ENCODE results near the gene TTC28.
"Not testable (repeated sequence)": the region's sequence is repeated elsewhere in the genome, so short reads cannot be mapped to it uniquely, and the experiment has no call there.

TTC28 gene

DNA sequence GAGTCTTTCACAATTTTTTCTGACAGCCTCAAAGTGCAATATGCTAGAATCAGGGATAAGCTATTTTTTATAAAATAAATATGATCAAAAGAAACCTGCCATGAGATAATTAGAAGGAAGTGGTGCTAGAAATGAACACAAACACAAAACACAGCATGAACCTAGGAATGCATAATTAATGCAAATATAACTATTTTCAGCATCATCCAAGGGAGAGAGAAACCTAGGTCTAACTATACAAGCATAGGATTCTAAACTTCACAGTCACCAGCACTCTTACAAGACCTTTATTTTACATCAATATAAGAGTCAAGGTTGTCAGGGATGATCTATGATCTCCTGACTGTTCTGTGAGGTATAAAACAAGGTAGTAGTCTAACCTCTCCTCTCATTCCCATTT is 29.2 kb downstream of the TTC28 start:
- ATAC-seq (replicated peaks) (no peak), DNase-seq (no peak)
- H3K36me3 Mint-ChIP-seq = peaks cover 0 to 7% of the 10 kb centered on the region in 2 donors
- H3K27ac Mint-ChIP-seq = no peak overlapping the region
- peaks cover 0 to 5% of the 10 kb centered on the region in 2 donors for H3K9me3 Mint-ChIP-seq
- H3K4me3 Mint-ChIP-seq = no peak overlapping the region
- peaks cover 9 to 38% of the 10 kb centered on the region in 2 donors for H3K27me3 Mint-ChIP-seq
- H3K4me1 Mint-ChIP-seq = no peaks in the 10 kb centered on the region

DNA sequence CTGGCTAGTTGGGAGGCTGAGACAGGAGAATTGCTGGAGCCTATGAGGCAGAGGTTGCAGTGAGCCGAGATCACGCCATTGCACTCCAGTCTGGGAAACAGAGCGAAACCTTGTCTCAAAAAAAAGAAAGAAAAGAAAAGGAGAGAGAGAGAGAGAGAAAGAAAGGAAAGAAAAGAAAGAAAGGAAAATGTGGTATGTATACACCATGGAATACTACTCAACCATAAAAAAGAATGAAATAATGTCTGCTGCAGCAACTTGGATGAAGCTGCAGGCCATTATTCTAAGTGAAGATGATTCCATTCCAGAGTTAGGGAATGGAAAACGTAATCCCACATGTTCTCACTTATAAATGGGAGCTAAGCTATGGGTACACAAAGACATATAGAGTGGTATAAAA is 30.8 kb downstream of the TTC28 start:
- H3K27me3 Mint-ChIP-seq = peaks cover 4 to 29% of the 10 kb centered on the region in 2 donors
- H3K4me3 Mint-ChIP-seq = no peak overlapping the region
- H3K36me3 Mint-ChIP-seq = peaks cover 0 to 5% of the 10 kb centered on the region in 2 donors
- DNase-seq = no peak
- H3K27ac Mint-ChIP-seq = no peak overlapping the region
- no peak for ATAC-seq (replicated peaks)
- H3K4me1 Mint-ChIP-seq = no peaks in the 10 kb centered on the region
- peaks cover 0 to 5% of the 10 kb centered on the region in 2 donors for H3K9me3 Mint-ChIP-seq

DNA sequence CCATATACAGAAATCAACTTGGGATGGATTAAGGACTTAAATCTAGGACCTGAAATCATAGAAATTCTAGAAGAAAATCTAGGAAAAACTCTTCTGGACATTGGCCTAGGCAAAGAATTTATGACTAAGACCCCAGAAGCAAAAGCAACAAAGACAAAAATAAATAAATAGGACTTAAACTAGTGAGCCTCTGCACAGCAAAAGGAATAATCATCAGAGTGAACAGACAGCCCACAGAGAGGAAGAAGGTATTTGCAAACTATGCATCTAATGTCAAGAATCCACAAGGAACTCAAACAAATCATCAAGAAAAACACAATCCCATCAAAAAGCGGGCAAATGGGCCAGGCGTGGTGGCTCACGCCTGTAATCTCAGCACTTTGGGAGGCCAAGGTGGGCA is 32.4 kb downstream of the TTC28 start:
- Mint-ChIP-seq H3K9me3 (no peaks in the 10 kb centered on the region), H3K36me3 (peaks cover 0 to 2% of the 10 kb centered on the region in 2 donors), H3K4me1 (no peaks in the 10 kb centered on the region), H3K4me3 (no peak overlapping the region), H3K27me3 (peaks cover 0 to 16% of the 10 kb centered on the region in 2 donors), H3K27ac (no peak overlapping the region)
- DNase-seq (no peak), ATAC-seq (replicated peaks) (no peak)

DNA sequence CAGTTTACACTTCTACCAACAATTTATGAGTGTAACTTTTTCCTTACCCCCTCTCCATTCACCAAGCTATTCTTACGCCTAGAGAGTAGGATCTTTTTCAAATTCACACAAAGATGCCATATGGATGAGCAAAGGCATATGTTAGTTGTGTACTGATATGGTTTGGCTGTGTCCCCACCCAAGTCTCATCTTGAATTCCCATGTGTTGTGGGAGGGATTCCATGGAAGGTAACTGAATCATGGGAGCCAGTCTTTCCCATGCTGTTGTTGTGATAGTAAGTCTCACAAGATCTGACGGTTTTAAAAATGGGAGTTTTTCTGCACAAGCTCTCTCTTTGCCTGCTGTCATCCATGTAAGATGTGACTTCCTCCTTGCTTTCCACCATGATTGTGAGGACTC is 40.3 kb downstream of the TTC28 start:
- Mint-ChIP-seq H3K27me3 (peaks cover 5 to 10% of the 10 kb centered on the region in 2 donors), H3K9me3 (no peaks in the 10 kb centered on the region), H3K4me1 (no peaks in the 10 kb centered on the region), H3K27ac (no peak overlapping the region), H3K4me3 (no peak overlapping the region), H3K36me3 (peaks cover 0 to 3% of the 10 kb centered on the region in 2 donors)
- DNase-seq (no peak), ATAC-seq (replicated peaks) (no peak)

DNA sequence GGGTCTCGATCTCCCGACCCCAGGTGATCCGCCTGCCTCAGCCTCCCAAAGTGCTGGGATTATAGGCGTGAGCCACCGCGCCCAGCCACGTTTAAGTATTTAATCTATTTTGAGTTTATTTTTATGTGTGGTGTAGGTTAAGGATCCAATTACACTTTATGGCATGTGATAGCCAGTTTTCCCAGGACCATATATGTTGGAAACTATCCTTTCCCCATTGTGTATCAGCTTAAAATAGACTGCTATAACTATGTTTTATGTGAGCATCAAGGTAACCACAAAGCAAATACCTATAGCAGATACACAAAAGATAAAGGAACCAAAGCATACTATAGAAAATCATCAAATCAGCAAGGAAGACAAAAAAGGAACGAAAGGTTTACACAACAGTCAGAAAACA is 42.4 kb downstream of the TTC28 start:
- no peak overlapping the region for H3K4me3 Mint-ChIP-seq
- peaks cover 5 to 17% of the 10 kb centered on the region in 2 donors for H3K27me3 Mint-ChIP-seq
- DNase-seq = no peak
- no peaks in the 10 kb centered on the region for H3K4me1 Mint-ChIP-seq
- H3K27ac Mint-ChIP-seq = no peak overlapping the region
- peaks cover 0 to 3% of the 10 kb centered on the region in 2 donors for H3K36me3 Mint-ChIP-seq
- ATAC-seq (replicated peaks) = no peak
- H3K9me3 Mint-ChIP-seq = no peaks in the 10 kb centered on the region

DNA sequence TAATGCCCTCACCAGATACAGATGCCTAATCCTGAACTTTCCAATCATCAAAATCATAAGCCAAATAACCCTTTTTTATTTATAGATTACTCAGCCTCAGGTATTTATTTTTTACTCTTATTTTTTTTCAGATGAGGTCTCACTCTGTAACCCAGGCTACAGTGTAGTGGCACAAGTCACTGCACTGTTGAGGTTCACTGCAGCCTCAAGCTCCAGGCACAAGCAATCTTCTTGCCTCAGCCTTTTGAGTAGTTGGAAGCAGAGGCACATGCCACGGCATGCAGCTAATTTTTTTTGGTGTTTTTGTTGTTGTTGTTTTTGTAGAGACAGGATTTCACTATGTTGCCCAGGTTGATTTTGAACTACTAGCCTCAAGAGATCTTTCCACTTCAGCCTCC is 49.5 kb downstream of the TTC28 start:
- DNase-seq (no peak), ATAC-seq (replicated peaks) (no peak)
- Mint-ChIP-seq H3K4me3 (no peak overlapping the region), H3K36me3 (no peaks in the 10 kb centered on the region), H3K9me3 (no peaks in the 10 kb centered on the region), H3K27ac (no peak overlapping the region), H3K27me3 (peaks cover 0 to 14% of the 10 kb centered on the region in 2 donors), H3K4me1 (no peaks in the 10 kb centered on the region)

DNA sequence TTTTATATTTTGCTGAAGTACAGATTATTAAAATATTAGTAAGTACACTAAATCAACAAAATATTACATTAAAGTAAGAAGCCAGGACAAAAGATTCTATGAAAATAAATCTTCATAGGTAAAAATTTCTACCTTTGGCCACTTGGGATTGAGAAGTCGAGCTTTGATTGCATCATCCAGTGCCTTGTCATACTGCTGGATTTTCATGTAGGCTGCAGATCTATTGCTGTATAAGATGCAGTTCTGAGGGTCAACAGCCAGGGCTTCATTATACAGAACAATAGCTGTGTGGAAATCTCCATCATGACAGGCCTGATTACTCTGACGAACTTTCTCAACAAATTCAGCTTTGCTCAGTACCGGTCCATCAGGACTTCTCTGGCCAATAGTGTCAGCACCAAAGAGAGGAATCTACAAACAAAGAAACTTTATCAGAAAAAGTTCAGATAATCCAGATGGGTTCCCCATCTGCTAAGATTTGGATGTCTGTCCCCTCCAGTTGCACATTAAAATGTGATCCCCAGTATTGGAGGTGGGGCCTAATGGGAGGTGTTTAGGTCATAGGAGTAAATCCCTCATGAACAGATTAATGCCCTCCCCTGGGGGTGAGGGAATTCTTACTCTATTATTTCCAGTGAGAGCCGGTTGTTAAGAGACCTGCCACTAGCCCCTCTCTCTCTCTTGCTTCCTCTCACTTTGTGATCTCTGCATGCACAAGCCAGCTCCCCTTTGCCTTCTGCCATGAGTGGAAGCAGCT is 50.0 kb downstream of the TTC28 start:
- Mint-ChIP-seq H3K4me1 (no peaks in the 10 kb centered on the region), H3K27ac (no peak overlapping the region), H3K4me3 (no peak overlapping the region), H3K9me3 (no peaks in the 10 kb centered on the region), H3K36me3 (no peaks in the 10 kb centered on the region), H3K27me3 (peaks cover 0 to 19% of the 10 kb centered on the region in 2 donors)
- ATAC-seq (replicated peaks) (no peak), DNase-seq (no peak)

DNA sequence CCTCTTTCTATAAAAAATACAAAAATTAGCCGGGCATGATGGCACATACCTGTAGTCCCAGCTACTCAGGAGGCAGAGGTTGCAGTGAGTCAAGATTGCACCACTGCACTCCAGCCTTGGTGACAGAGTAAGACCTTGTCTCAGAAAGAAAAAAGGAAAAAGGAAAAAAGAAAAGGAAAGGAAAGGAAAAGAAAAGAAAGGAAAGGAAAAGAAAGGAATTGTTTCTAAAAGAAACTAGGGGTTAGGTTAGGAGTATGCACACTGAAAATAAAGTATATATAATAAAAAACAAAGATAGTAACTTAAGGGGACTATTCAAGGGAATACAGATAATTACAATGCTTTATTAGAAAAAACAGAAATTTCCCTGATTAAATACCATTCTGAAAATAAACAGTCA is 50.9 kb downstream of the TTC28 start:
- Mint-ChIP-seq H3K4me3 (no peak overlapping the region), H3K9me3 (no peaks in the 10 kb centered on the region), H3K27me3 (peaks cover 0 to 18% of the 10 kb centered on the region in 2 donors), H3K27ac (no peak overlapping the region), H3K4me1 (no peaks in the 10 kb centered on the region), H3K36me3 (no peaks in the 10 kb centered on the region)
- ATAC-seq (replicated peaks) = no peak
- DNase-seq = no peak

DNA sequence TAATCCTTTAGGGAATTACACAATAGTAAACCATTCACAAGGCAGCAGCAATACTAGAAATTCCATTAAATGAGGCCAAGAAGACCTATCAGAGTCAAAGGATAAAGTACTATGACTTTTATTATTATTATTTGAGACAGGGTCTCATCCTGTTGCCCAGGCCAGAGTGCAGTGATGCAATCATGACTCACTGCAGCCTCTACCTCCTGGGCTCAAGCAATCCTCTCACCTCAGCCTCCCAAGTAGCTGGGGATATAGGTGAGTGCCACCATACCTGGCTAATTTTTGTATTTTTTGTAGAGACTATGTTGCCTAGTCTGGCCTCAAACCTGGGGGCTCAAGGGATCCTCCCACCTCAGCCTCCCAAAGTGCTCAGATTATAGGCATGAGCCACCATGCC is 51.8 kb downstream of the TTC28 start:
- Mint-ChIP-seq H3K4me1 (no peaks in the 10 kb centered on the region), H3K27me3 (peaks cover 0 to 12% of the 10 kb centered on the region in 2 donors), H3K4me3 (no peak overlapping the region), H3K36me3 (no peaks in the 10 kb centered on the region), H3K9me3 (no peaks in the 10 kb centered on the region), H3K27ac (no peak overlapping the region)
- no peak for DNase-seq
- no peak for ATAC-seq (replicated peaks)

DNA sequence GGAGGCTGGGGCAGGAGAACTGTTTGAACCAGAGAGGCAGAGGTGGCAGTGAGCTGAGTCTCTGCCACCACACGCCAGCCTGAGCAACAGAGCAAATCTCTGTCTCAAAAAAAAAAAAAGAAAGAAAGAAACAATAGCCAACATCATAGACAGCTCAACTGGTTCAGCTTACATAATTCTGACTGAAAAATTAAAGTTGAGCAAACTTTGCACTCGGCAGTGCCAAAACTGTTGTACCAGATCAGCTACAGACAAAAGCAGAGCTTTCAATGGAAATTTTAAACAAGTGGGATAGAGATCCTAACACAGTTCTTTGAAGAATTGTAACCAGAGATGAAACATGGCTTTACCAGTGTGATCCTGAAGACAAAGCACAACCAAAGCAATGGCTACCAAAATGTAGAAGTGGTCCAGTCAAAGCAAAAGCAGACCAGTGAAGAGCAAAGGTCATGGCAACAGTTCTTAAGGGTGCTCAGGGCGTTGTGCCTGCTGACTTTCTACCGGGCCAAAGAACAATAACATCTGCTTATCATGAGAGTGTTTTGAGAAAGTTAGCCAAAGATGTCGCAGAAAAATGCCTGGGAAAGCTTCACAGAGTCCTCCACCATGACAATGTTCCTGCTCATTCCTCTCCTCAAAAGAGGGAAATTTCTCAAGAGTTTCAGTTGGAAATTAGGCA is 59.3 kb downstream of the TTC28 start:
- no peak overlapping the region for H3K4me3 Mint-ChIP-seq
- H3K27ac Mint-ChIP-seq = no peak overlapping the region
- peaks cover 13 to 19% of the 10 kb centered on the region in 2 donors for H3K27me3 Mint-ChIP-seq
- ATAC-seq (replicated peaks) (no peak), DNase-seq (no peak)
- H3K4me1 Mint-ChIP-seq = peaks cover 0 to 5% of the 10 kb centered on the region in 2 donors
- no peaks in the 10 kb centered on the region for H3K9me3 Mint-ChIP-seq
- peaks cover 0 to 3% of the 10 kb centered on the region in 2 donors for H3K36me3 Mint-ChIP-seq

DNA sequence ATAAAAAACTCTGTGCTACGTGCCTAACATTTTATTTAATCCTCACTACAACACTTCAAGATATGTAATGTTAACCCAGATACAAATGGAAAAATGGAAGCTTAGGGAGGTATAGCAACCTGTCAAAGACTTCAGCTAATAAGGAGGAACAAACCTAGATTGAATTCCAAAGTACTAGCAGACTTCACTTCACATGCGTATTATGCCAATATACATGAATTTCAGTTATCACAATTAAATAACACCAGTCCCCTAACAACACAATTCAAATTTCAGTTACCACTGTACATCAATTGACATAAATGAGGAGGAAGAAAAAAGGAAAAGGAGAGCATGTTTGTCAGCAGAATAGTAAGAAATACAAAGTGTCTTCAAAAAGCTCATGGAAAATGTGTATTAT is 60.4 kb downstream of the TTC28 start:
- Mint-ChIP-seq H3K36me3 (peaks cover 0 to 3% of the 10 kb centered on the region in 2 donors), H3K4me1 (peaks cover 0 to 5% of the 10 kb centered on the region in 2 donors), H3K27me3 (peaks cover 20 to 23% of the 10 kb centered on the region in 2 donors), H3K27ac (no peak overlapping the region), H3K9me3 (peaks cover 0 to under 1% of the 10 kb centered on the region in 2 donors), H3K4me3 (no peak overlapping the region)
- DNase-seq = no peak
- no peak for ATAC-seq (replicated peaks)

DNA sequence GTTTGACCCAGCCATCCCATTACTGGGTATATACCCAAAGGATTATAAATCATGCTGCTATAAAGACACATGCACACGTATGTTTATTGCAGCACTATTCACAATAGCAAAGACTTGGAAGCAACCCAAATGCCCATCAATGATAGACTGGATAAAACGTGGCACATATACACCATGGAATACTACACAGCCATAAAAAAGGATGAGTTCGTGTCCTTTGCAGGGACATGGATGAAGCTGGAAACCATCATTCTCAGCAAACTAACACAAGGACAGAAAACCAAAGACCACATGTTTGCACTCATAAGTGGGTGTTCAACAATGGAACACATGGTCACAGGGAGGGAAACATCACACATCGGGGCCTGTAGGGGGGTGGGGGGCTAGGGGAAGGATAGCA is 64.2 kb downstream of the TTC28 start:
- not testable (repeated sequence) for DNase-seq; H3K9me3 Mint-ChIP-seq; H3K27ac Mint-ChIP-seq; H3K4me3 Mint-ChIP-seq; H3K36me3 Mint-ChIP-seq; ATAC-seq (replicated peaks)
- Mint-ChIP-seq H3K27me3 (peaks cover 44 to 53% of the 10 kb centered on the region in 2 donors), H3K4me1 (peaks cover 2 to 10% of the 10 kb centered on the region in 2 donors)

DNA sequence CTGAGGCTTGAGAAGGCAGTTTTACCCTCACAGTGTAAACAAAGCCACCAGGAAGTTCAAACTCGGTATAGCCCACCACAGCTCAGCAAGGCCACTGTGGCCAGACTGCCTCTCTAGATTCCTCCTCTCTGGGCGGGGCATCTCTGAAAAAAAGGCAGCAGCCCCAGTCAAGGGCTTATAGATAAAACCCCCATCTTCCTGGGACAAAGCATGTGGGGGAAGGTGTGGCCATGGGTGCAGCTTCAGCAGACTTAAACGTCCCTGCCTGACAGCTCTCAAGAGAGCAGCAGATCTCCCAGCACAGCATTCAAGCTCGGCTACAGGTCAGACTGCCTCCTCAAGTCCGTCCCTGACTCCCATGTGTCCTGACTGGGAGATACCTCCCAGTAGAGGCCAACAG is 69.7 kb downstream of the TTC28 start:
- no peaks in the 10 kb centered on the region for H3K36me3 Mint-ChIP-seq
- H3K4me1 Mint-ChIP-seq = peaks cover 2 to 10% of the 10 kb centered on the region in 2 donors
- DNase-seq (no peak), ATAC-seq (replicated peaks) (no peak)
- peaks cover 0 to 5% of the 10 kb centered on the region in 2 donors for H3K9me3 Mint-ChIP-seq
- no peak overlapping the region for H3K4me3 Mint-ChIP-seq
- H3K27ac Mint-ChIP-seq = no peak overlapping the region
- peaks cover 37 to 47% of the 10 kb centered on the region in 2 donors for H3K27me3 Mint-ChIP-seq

DNA sequence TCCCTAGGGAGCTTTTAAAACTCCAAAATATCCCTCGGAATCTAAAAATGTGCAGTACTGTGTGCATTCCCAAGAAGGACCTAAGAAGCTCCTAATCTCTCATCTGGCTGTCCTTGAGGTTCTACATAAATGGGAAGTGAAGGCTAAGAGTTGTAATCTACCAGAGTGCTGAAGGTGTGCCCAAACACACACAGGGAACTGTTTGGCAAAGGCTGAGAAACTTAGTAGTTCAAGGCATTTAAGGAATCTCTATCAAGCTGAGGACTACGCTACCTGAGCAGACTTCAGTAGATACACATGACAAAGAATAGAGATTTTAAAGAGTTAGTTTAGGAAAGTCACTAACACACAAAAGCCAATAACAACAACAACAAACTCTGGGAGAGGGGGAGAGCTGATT is 71.1 kb downstream of the TTC28 start:
- Mint-ChIP-seq H3K27ac (no peak overlapping the region), H3K27me3 (peaks cover 28 to 35% of the 10 kb centered on the region in 2 donors), H3K36me3 (no peaks in the 10 kb centered on the region), H3K4me1 (peaks cover 1 to 3% of the 10 kb centered on the region in 2 donors), H3K4me3 (no peak overlapping the region), H3K9me3 (no peaks in the 10 kb centered on the region)
- ATAC-seq (replicated peaks) = no peak
- DNase-seq = no peak

DNA sequence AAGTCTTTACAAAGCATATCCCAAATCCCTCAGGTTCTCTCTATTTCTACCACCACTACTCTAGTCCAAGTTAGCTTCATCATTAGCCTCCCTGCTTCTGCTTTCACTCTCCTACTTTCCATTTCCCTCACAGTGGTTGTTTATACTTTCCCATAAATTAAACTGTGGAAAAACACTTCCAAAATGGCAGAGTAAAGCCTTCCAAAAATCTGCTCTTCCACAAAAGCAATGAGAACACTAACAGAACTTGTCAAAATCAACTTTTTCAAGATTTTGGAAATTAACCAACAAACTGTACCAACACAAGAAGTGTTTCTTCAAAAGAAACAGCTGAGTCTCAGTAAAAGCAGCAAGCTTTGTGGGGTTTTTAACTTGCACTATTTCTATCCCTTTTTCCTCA is 71.8 kb downstream of the TTC28 start:
- ATAC-seq (replicated peaks) (no peak), DNase-seq (no peak)
- H3K9me3 Mint-ChIP-seq = no peaks in the 10 kb centered on the region
- H3K36me3 Mint-ChIP-seq = no peaks in the 10 kb centered on the region
- H3K4me1 Mint-ChIP-seq = no peaks in the 10 kb centered on the region
- no peak overlapping the region for H3K4me3 Mint-ChIP-seq
- H3K27me3 Mint-ChIP-seq = peaks cover 27 to 28% of the 10 kb centered on the region in 2 donors
- no peak overlapping the region for H3K27ac Mint-ChIP-seq

Data from stimulated activated naive B cell treated with anti-CD40 and anti-IgM and Interleukin-4, amounts not matched to agents 10 μg/mL and 1 μg/mL and 100 μg/mL, for 72 hours (primary cell).